OCI-LY1 (cell line): ENCODE results near the gene TNFSF13.
A peak's percentile ranks its signal among the peaks of the same experiment; 100 is the strongest.

Experiments used
- H2AFZ ChIP-seq: fragments of 200-600 bp; sonication (generic), shearing (Covaris generic); 2 replicates; pipeline ENCODE4 v1.6.0; 2014; ENCODE audit warnings: antibody characterized with exemption, mild to moderate bottlenecking, low read length
- H3F3A ChIP-seq: fragments of 200-600 bp; sonication (generic), shearing (Covaris generic); 2 replicates; pipeline ENCODE4 v1.6.0; 2014; ENCODE audit warnings: mild to moderate bottlenecking, antibody characterized with exemption, low read length, moderate library complexity; ENCODE audit not compliant: insufficient read depth
- H3K27ac ChIP-seq: fragments of 200-600 bp; sonication (generic); 2 replicates; pipeline ENCODE4 v1.5.1; 2014; ENCODE audit warnings: low read length, mixed run types, mild to moderate bottlenecking, low read depth; ENCODE audit not compliant: poor library complexity, severe bottlenecking
- H3K27me3 ChIP-seq: fragments of 200-600 bp; sonication (generic); 2 replicates; pipeline ENCODE4 v1.6.0; 2014; ENCODE audit warnings: antibody characterized with exemption, mild to moderate bottlenecking, low read length, moderate library complexity; ENCODE audit not compliant: insufficient read depth
- H3K36me3 ChIP-seq: fragments of 200-600 bp; sonication (generic); 2 replicates; pipeline ENCODE4 v1.6.1; 2014; ENCODE audit warnings: mild to moderate bottlenecking, antibody characterized with exemption, low read length, moderate library complexity, mixed read lengths; ENCODE audit not compliant: insufficient read depth
- H3K4me1 ChIP-seq: fragments of 200-600 bp; sonication (generic); 2 replicates; pipeline ENCODE4 v1.5.1; 2014; ENCODE audit warnings: mild to moderate bottlenecking, low read length, moderate library complexity; ENCODE audit not compliant: insufficient read depth, severe bottlenecking
- H3K4me2 ChIP-seq: fragments of 200-600 bp; sonication (generic), shearing (Covaris generic); 2 replicates; pipeline ENCODE4 v1.6.1; 2014; ENCODE audit warnings: low read length
- H3K4me3 ChIP-seq: fragments of 200-600 bp; sonication (generic); 2 replicates; pipeline ENCODE4 v1.5.1; 2014; ENCODE audit warnings: low read length, low read depth, mild to moderate bottlenecking, mixed read lengths; ENCODE audit not compliant: poor library complexity, severe bottlenecking
- H3K79me2 ChIP-seq: fragments of 200-600 bp; shearing (Covaris generic); 2 replicates; pipeline ENCODE4 v1.6.1; 2016; ENCODE audit warnings: mixed run types, low read length, mixed read lengths; ENCODE audit not compliant: insufficient read depth
- H3K9ac ChIP-seq: fragments of 200-600 bp; sonication (generic), shearing (Covaris generic); 2 replicates; pipeline ENCODE4 v1.6.1; 2014; ENCODE audit warnings: mild to moderate bottlenecking, low read length, mixed read lengths
- H3K9me2 ChIP-seq: fragments of 200-600 bp; sonication (generic), shearing (Covaris generic); 2 replicates; pipeline ENCODE4 v1.6.1; 2014; ENCODE audit warnings: low read depth, mild to moderate bottlenecking, low read length, mixed read lengths
- H3K9me3 ChIP-seq: fragments of 200-600 bp; shearing (Covaris generic); 2 replicates; pipeline ENCODE4 v1.6.1; 2014; ENCODE audit warnings: low read length, mixed read lengths
- H4K20me1 ChIP-seq: fragments of 200-600 bp; sonication (generic), shearing (Covaris generic); 2 replicates; pipeline ENCODE4 v1.6.0; 2016; ENCODE audit warnings: mild to moderate bottlenecking, low read length; ENCODE audit not compliant: insufficient read depth
- CTCF ChIP-seq: fragments of 200-600 bp; sonication (generic), shearing (Covaris generic); IDR thresholded peaks from 2 replicates; pipeline ENCODE4 v1.5.1; 2017; ENCODE audit warnings: mild to moderate bottlenecking, antibody characterized with exemption, low read length, moderate library complexity, mixed read lengths
- EZH2 ChIP-seq: fragments of 200-600 bp; sonication (generic), shearing (Covaris generic); IDR thresholded peaks from 2 replicates; pipeline ENCODE4 v1.8.0; 2017; ENCODE audit warnings: borderline replicate concordance, mixed run types, mild to moderate bottlenecking, antibody characterized with exemption, low read length, moderate library complexity, mixed read lengths

The TNFSF13 gene

GRCh38 chr17:7583253-7584109 lies 24.9 kb downstream of the TNFSF13 start, which contains the start of gene MPDU1:
Gene MPDU1, plus strand, starts transcription at chr17:7583852. Its CDS starts 11 bp downstream, at chr17:7583863.
- Histone ChIP-seq H3F3A (peaks cover 17% of the 10 kb centered on the region; the same call in 1 of the 2 replicates), H3K27ac (peak within 1 kb of the TSS; percentile 88), H3K27me3 (no peaks in the 10 kb centered on the region), H3K36me3 (peaks cover 33% of the 10 kb centered on the region; the same call in 1 of the 2 replicates), H3K9me2 (no peaks in the 10 kb centered on the region), H3K79me2 (no peaks in the 10 kb centered on the region), H3K4me1 (peaks cover 53% of the 10 kb centered on the region), H3K4me3 (peak within 1 kb of the TSS; percentile 76), H3K9ac (peak within 1 kb of the TSS; percentile 81), H3K4me2 (peak within 1 kb of the TSS; percentile 73), H4K20me1 (no peaks in the 10 kb centered on the region), H3K9me3 (no peaks in the 10 kb centered on the region), H2AFZ (no peak within 1 kb of the TSS)
- TF ChIP-seq EZH2 (no peak), CTCF (no peak)

- Histone ChIP-seq H3F3A (no peaks in the 10 kb centered on the region), H3K79me2 (no peaks in the 10 kb centered on the region), H3K4me1 (peaks cover 33% of the 10 kb centered on the region), H4K20me1 (no peaks in the 10 kb centered on the region), H3K9me3 (no peaks in the 10 kb centered on the region), H3K36me3 (peaks cover 49% of the 10 kb centered on the region; the same call in 1 of the 2 replicates), H3K27ac (no peak overlapping the region), H3K27me3 (no peaks in the 10 kb centered on the region), H3K9me2 (no peaks in the 10 kb centered on the region), H3K9ac (no peak overlapping the region), H3K4me2 (no peak overlapping the region), H2AFZ (no peak overlapping the region), H3K4me3 (no peak overlapping the region)
- TF ChIP-seq CTCF (peak; percentile 75), EZH2 (no peak)
These were observed 28.3 kb downstream of the TNFSF13 start for GRCh38 chr17:7586673-7587419.

GRCh38 chr17:7587420-7588151 lies 29.0 kb downstream of the TNFSF13 start:
- H3K9me2 ChIP-seq: no peaks in the 10 kb centered on the region
- no peak overlapping the region for H3K27ac ChIP-seq
- H3K27me3 ChIP-seq: no peaks in the 10 kb centered on the region
- no peak overlapping the region for H3K4me3 ChIP-seq
- H3K4me1 ChIP-seq: peaks cover 25% of the 10 kb centered on the region
- H3K4me2 ChIP-seq: no peak overlapping the region
- no peaks in the 10 kb centered on the region for H3K9me3 ChIP-seq
- TF ChIP-seq CTCF: no peak
- no peak for TF ChIP-seq EZH2
- H2AFZ ChIP-seq: no peak overlapping the region
- H3K9ac ChIP-seq: no peak overlapping the region
- no peaks in the 10 kb centered on the region for H3F3A ChIP-seq
- H3K36me3 ChIP-seq: peaks cover 55% of the 10 kb centered on the region; the same call in 1 of the 2 replicates
- H3K79me2 ChIP-seq: no peaks in the 10 kb centered on the region
- no peaks in the 10 kb centered on the region for H4K20me1 ChIP-seq
